Fibroblast of lung (primary cell): ENCODE data around the gene TCF21. TPM values are rescaled to one million over a fixed set of nuclear protein-coding genes. Genes with fewer than 3 reads are reported as not detected.

Experiments
- DNase-seq, 2 donors: peaks; one replicate each; pipeline versions ENCODE4 v3.0.0 to v3.0.0-alpha.2; 2010; ENCODE audit warnings: low read depth in 2 of 2
- H2AFZ ChIP-seq: 2 replicates; pipeline ENCODE4 v1.5.1; 2012; ENCODE audit warnings: low read length, control low read depth, inconsistent platforms
- H3K27ac ChIP-seq: 2 replicates; pipeline ENCODE4 v1.5.1; 2011; ENCODE audit warnings: low read length, control low read depth; ENCODE audit not compliant: insufficient read depth
- H3K27me3 ChIP-seq: 2 replicates; pipeline ENCODE4 v1.5.1; 2011; ENCODE audit warnings: mild to moderate bottlenecking, low read length; ENCODE audit not compliant: control insufficient read depth, insufficient read depth
- H3K36me3 ChIP-seq: 2 replicates; pipeline ENCODE4 v1.5.1; 2011; ENCODE audit warnings: low read length; ENCODE audit not compliant: control insufficient read depth, insufficient read depth
- H3K4me1 ChIP-seq: 2 replicates; pipeline ENCODE4 v1.5.1; 2011; ENCODE audit warnings: low read length; ENCODE audit not compliant: control insufficient read depth, insufficient read depth; ENCODE audit errors: extremely low read depth
- H3K4me2 ChIP-seq: 2 replicates; pipeline ENCODE4 v1.5.1; 2011; ENCODE audit warnings: low read length, control low read depth; ENCODE audit not compliant: insufficient read depth; ENCODE audit errors: extremely low read depth
- H3K4me3 ChIP-seq, 4 experiments: fragments of 200-600 bp in 1 of 4; sonication (generic) in 1 of 4; replicated peaks in 1 of 4; 2 replicates each; pipeline ENCODE4 v1.5.1; 2011 to 2016; ENCODE audit warnings: low read length in 4 of 4, low read depth in 3 of 4, mild to moderate bottlenecking in 3 of 4, control low read depth in 2 of 4, inconsistent platforms in 1 of 4, mixed read lengths in 1 of 4; ENCODE audit not compliant: insufficient read depth in 1 of 4; ENCODE audit errors: control extremely low read depth in 1 of 4
- H3K79me2 ChIP-seq: 2 replicates; pipeline ENCODE4 v1.5.1; 2012; ENCODE audit warnings: mild to moderate bottlenecking, low read length, inconsistent platforms; ENCODE audit not compliant: control insufficient read depth, insufficient read depth
- H3K9ac ChIP-seq: 2 replicates; pipeline ENCODE4 v1.5.1; 2011; ENCODE audit warnings: mild to moderate bottlenecking, low read length, control low read depth; ENCODE audit not compliant: insufficient read depth
- H3K9me3 ChIP-seq: 2 replicates; pipeline ENCODE4 v1.5.1; 2012; ENCODE audit warnings: low read depth, low read length; ENCODE audit not compliant: control insufficient read depth, insufficient read depth
- H4K20me1 ChIP-seq: 2 replicates; pipeline ENCODE4 v1.5.1; 2011; ENCODE audit warnings: low read length; ENCODE audit not compliant: control insufficient read depth, insufficient read depth; ENCODE audit errors: extremely low read depth
- CTCF ChIP-seq, 2 donors: IDR thresholded peaks in 1 of 2; conservative IDR thresholded peaks in 1 of 2; 1 replicate in 1 of 2; 2 replicates in 1 of 2; pipeline ENCODE4 v1.5.1; 2011 to 2012; ENCODE audit warnings: low read length in 2 of 2, control low read depth in 1 of 2, inconsistent platforms in 1 of 2, low read depth in 1 of 2, mild to moderate bottlenecking in 1 of 2
- EZH2 ChIP-seq: IDR thresholded peaks from 2 replicates; pipeline ENCODE4 v1.5.1; 2012; ENCODE audit warnings: low read length, control low read depth, mild to moderate bottlenecking; ENCODE audit errors: missing control alignments
- polyA plus RNA-seq, 2 donors: library from polyadenylated mRNA; depleted of rRNA in 1 of 2; stranded (reverse) in 1 of 2; unstranded in 1 of 2; fragments of >200 nt; gene quantifications; 2 replicates each; pipeline ENCODE4 v1.2.1, GENCODE V29; 2011 to 2012; ENCODE audit warnings: missing spikeins in 1 of 2
- total RNA-seq: library from RNA; depleted of rRNA; stranded (reverse); fragments of >200 nt; gene quantifications from 2 replicates; pipeline ENCODE4 v1.2.1, GENCODE V29; 2014

Gene TCF21
- total and polyA plus RNA-seq, 2 donors (not counting 1 experiment from before 2014, with no cell fraction given) = 11.1 to 20.5 TPM

- Histone ChIP-seq H3K4me3 (no peak overlapping the region), H3K79me2 (no peaks in the 10 kb centered on the region), H3K4me1 (no peaks in the 10 kb centered on the region), H3K4me2 (no peak overlapping the region), H3K27me3 (no peaks in the 10 kb centered on the region), H3K36me3 (no peaks in the 10 kb centered on the region), H2AFZ (no peak overlapping the region), H3K27ac (no peak overlapping the region), H4K20me1 (no peaks in the 10 kb centered on the region), H3K9me3 (no peaks in the 10 kb centered on the region), H3K9ac (no peak overlapping the region)
- TF ChIP-seq CTCF (conservative IDR thresholded peaks at IDR 0.05 in 1 of 2, IDR thresholded peaks at IDR 0.05 in 1 of 2; ENCODE audit: low read depth in 1 of 2, low read length in 2 of 2) = no peak
- TF ChIP-seq EZH2 = no peak
- no peak for DNase-seq
Measured at GRCh38 chr6:133844709-133845108, 44.2 kb upstream of the TCF21 start.

DNA sequence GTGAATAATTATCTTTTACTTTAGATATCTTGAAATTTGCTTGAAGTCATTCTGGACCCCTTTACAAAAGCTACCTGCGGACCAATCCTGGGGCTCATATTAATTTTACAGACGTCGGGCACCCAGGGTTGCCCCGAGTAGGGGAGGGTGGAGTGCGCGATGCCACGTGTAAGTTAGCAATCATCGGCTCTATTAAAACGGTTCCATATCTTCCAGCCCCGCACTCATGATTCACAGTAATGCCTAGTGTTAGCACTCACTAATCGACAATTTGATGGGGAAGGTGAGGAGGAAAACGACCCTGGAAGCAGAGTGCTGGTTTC lies 34.9 kb upstream of the TCF21 start:
- H3K4me2 ChIP-seq = no peak overlapping the region
- no peaks in the 10 kb centered on the region for H3K9me3 ChIP-seq
- no peak overlapping the region for H3K9ac ChIP-seq
- TF ChIP-seq EZH2 (no peak), CTCF (conservative IDR thresholded peaks at IDR 0.05 in 1 of 2, IDR thresholded peaks at IDR 0.05 in 1 of 2; ENCODE audit: low read depth in 1 of 2, low read length in 2 of 2) (no peak)
- no peak overlapping the region for H3K27ac ChIP-seq
- no peaks in the 10 kb centered on the region for H3K36me3 ChIP-seq
- no peaks in the 10 kb centered on the region for H3K27me3 ChIP-seq
- DNase-seq = no peak
- no peaks in the 10 kb centered on the region for H3K4me1 ChIP-seq
- no peak overlapping the region for H2AFZ ChIP-seq
- H3K4me3 ChIP-seq = no peak overlapping the region
- no peaks in the 10 kb centered on the region for H4K20me1 ChIP-seq
- H3K79me2 ChIP-seq = no peaks in the 10 kb centered on the region

GRCh38 chr6:133854364-133855275 lies 34.3 kb upstream of the TCF21 start:
- Histone ChIP-seq H3K79me2 (no peaks in the 10 kb centered on the region), H3K36me3 (no peaks in the 10 kb centered on the region), H3K9me3 (no peaks in the 10 kb centered on the region), H3K9ac (no peak overlapping the region), H3K4me3 (peak overlapping the region in 1 of 4 experiments; percentile 57), H2AFZ (no peak overlapping the region), H4K20me1 (no peaks in the 10 kb centered on the region), H3K27ac (no peak overlapping the region), H3K27me3 (no peaks in the 10 kb centered on the region), H3K4me2 (no peak overlapping the region), H3K4me1 (no peaks in the 10 kb centered on the region)
- no peak for DNase-seq
- TF ChIP-seq CTCF (conservative IDR thresholded peaks at IDR 0.05 in 1 of 2, IDR thresholded peaks at IDR 0.05 in 1 of 2; ENCODE audit: low read depth in 1 of 2, low read length in 2 of 2) = no peak
- TF ChIP-seq EZH2 = no peak
